Muscle layer of duodenum (tissue), 2 donors: ENCODE data around the gene B3GNT2.
"Not testable (repeated sequence)": the region's sequence is repeated elsewhere in the genome, so short reads cannot be mapped to it uniquely, and the experiment has no call there.

Source experiments
- H3K27ac ChIP-seq: one replicate; pipeline ENCODE4 v1.7.0; 2013; ENCODE audit warnings: mild to moderate bottlenecking, low read length
- H3K27me3 ChIP-seq: one replicate; pipeline ENCODE4 v1.7.0; 2013; ENCODE audit warnings: low read depth, mild to moderate bottlenecking, control low read depth, low read length
- H3K36me3 ChIP-seq, 2 donors: one replicate each; pipeline ENCODE4 v1.7.0; 2013; ENCODE audit warnings: low read length in 2 of 2, control low read depth in 1 of 2, mild to moderate bottlenecking in 1 of 2; ENCODE audit not compliant: insufficient read depth in 2 of 2, control insufficient read depth in 1 of 2
- H3K4me1 ChIP-seq, 2 donors: one replicate each; pipeline ENCODE4 v1.7.0; 2013; ENCODE audit warnings: low read length in 2 of 2, mild to moderate bottlenecking in 2 of 2, control low read depth in 1 of 2, moderate library complexity in 1 of 2; ENCODE audit not compliant: insufficient read depth in 2 of 2, control insufficient read depth in 1 of 2
- H3K4me3 ChIP-seq, 2 donors: one replicate each; pipeline ENCODE4 v1.7.0; 2013; ENCODE audit warnings: low read length in 2 of 2, low read depth in 1 of 2, mild to moderate bottlenecking in 1 of 2
- H3K9me3 ChIP-seq, 2 donors: one replicate each; pipeline ENCODE4 v1.7.0; 2013; ENCODE audit warnings: low read length in 2 of 2, control low read depth in 1 of 2, mild to moderate bottlenecking in 1 of 2; ENCODE audit not compliant: control insufficient read depth in 1 of 2
- donor health status: healthy.

Gene B3GNT2

DNA sequence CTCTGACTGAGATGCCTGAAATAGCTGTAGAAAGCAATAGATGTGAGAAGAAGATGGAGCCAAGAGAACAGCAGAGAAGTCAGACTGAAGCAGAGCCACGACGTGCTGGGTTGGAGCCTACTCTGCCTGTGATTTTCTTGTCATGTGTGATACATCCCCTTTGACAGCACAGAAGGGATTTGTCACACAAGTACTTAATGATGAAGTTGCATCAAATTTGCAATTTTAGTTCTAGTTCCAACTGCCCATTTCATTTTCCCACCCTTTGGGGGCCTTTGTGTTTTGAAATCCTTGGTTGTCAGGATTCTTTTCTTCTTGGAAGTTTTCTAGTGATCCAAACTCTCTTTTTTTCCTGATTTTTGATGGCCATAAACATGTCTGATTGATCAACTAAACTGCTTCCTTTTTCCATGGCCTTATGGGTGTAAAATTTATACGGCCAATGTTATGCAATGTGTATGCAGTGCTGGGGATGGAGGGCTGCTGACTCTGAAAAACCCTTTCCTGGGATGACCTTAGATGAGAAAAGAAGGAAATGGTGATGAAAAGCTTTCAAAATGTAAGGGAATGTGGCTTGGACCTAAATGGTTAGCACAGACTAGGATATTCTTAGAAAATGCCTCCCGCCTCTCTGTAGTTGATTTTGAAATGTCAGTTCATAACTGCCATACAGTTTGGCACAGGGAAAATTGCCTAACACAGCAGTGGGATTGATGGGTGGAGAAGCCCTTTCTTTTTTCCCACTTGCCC, 9.6 kb upstream of the B3GNT2 start:
- no peak overlapping the region for H3K4me3 ChIP-seq
- no peaks in the 10 kb centered on the region for H3K36me3 ChIP-seq
- no peaks in the 10 kb centered on the region for H3K4me1 ChIP-seq
- H3K27me3 ChIP-seq: no peaks in the 10 kb centered on the region
- H3K27ac ChIP-seq: no peak overlapping the region
- H3K9me3 ChIP-seq: no peaks in the 10 kb centered on the region

DNA sequence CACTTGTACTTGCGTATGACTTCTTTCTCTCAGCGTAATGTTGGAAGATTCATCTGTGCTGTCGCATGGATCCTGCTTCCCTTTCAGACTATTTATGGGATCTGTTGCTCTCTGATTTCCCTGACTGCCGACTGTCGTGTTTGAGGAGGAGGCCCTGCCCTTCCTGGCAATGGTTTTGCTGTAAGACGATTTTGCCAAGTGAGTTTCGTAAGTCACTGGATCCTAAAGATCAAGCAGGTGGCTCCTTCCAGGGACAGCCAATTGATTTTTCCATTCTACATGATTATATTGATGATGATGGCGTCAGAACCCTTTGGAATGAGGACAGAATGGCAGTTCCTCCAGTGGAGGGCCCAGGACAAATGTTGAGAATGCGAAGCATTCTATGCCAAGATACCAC, 8.7 kb upstream of the B3GNT2 start:
- no peak overlapping the region for H3K4me3 ChIP-seq
- no peaks in the 10 kb centered on the region for H3K9me3 ChIP-seq
- H3K27ac ChIP-seq: no peak overlapping the region
- H3K36me3 ChIP-seq: no peaks in the 10 kb centered on the region
- no peaks in the 10 kb centered on the region for H3K27me3 ChIP-seq
- H3K4me1 ChIP-seq: no peaks in the 10 kb centered on the region

DNA sequence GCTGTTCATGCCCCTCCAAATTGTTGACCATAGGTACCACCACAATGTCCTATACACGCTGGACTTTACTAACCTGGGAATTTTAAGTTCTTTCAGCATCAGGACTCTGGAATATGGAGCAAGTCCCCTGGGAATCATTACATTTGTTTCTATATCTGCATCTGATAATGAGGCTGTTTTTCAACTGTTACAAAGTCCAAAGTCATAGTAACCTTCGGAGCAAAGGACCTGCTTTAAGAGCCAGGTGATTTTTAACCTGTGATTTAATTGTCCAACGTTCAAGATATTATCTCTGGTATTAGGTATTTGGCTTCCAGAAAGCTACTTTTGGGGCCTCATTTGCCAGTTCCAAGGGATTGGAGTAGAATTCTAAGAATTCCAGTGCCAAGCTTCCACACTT, 7.5 kb upstream of the B3GNT2 start:
- Histone ChIP-seq H3K27me3 (no peaks in the 10 kb centered on the region), H3K4me3 (no peak overlapping the region), H3K9me3 (no peaks in the 10 kb centered on the region), H3K4me1 (no peaks in the 10 kb centered on the region), H3K27ac (no peak overlapping the region), H3K36me3 (no peaks in the 10 kb centered on the region)

DNA sequence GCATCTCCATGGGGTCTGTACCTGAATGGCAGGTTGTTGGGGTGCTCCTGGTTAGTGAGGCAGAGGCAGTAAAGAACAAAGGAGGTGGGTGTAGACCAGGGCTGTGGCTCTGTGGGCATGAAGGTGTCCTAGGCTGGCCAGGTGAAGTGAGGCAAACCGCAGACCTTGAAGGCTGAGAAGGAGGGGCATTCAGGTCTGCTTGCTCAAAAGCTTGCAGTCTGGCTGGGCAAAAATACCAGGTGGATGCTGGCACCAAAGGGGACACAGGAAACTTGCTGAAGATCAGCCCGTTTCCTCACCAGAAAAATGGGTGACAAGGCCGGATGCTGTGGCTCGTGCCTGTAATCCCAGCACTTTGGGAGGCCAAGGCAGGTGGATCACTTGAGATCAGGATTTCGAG, 6.7 kb upstream of the B3GNT2 start:
- Histone ChIP-seq H3K4me3 (no peak overlapping the region), H3K27ac (no peak overlapping the region), H3K27me3 (no peaks in the 10 kb centered on the region), H3K4me1 (no peaks in the 10 kb centered on the region), H3K36me3 (no peaks in the 10 kb centered on the region), H3K9me3 (no peaks in the 10 kb centered on the region)

DNA sequence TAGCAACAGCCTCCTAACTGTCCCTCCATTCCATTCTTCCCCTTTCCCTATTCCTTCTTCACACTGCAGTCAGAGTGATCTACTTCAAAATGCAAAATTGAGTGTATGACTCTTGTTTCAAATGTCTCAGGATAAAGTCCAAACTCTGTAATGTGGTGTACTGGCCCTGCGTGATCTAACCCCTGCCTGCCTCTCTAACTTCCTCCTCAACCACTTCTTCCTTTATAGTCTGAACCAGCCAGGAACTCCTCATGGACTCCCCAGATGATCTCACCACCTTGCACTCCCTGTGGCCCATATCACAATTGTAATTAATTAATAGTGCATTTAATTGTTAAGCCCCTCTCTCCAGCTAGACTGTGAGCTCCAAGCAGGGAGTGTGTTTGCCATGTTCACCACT, 3.1 kb upstream of the B3GNT2 start:
- Histone ChIP-seq H3K9me3 (no peaks in the 10 kb centered on the region), H3K4me3 (no peak overlapping the region), H3K36me3 (no peaks in the 10 kb centered on the region), H3K27ac (no peak overlapping the region), H3K27me3 (no peaks in the 10 kb centered on the region), H3K4me1 (peaks cover 0 to 8% of the 10 kb centered on the region in 2 donors)

DNA sequence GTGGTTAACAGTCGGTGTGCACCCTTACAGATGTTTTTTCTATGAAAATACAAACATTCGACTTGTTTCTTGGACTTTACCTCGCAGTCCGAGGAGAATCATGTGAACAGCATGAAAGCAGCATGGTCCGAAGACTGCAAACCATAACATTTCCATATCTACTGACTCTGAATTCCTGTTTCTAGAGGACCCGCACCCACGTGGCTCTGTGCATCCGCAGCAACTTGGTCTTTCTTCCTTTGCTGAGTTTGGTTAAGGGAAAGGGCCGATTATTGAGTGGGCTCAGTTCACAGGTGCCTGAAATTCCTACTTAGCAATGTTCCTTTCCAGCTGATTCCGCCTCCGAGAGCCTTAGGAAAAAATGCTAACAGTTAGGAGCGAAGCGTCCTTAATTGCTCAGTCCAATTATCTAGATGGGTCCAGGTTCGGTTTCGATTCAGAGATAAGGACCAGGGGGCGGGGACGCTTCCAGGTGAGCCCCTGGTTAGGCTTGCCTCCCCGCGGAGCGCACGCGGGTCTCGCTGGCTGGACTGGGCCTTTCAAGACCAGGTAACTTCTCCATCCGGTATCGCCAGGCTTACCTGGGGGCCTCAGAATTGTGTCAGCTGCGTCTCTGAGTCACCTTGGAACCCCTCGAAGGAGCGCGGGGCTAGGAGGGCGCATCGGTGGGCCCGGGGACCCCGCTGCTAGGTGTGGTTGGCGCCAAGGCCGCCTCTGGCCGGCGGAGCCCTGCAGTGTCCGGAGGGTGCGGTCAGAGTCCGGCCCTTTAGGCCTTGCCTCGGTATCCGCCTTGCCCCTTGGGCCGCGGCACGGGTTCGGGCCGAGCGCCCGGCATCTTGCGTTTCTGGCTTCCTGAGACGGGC, 1.1 kb upstream of the B3GNT2 start:
- Histone ChIP-seq H3K36me3 (no peaks in the 10 kb centered on the region), H3K9me3 (no peaks in the 10 kb centered on the region), H3K27me3 (no peaks in the 10 kb centered on the region), H3K4me3 (peak overlapping the region; percentile 81 to 97), H3K4me1 (peaks cover 0 to 20% of the 10 kb centered on the region in 2 donors), H3K27ac (no peak overlapping the region)

DNA sequence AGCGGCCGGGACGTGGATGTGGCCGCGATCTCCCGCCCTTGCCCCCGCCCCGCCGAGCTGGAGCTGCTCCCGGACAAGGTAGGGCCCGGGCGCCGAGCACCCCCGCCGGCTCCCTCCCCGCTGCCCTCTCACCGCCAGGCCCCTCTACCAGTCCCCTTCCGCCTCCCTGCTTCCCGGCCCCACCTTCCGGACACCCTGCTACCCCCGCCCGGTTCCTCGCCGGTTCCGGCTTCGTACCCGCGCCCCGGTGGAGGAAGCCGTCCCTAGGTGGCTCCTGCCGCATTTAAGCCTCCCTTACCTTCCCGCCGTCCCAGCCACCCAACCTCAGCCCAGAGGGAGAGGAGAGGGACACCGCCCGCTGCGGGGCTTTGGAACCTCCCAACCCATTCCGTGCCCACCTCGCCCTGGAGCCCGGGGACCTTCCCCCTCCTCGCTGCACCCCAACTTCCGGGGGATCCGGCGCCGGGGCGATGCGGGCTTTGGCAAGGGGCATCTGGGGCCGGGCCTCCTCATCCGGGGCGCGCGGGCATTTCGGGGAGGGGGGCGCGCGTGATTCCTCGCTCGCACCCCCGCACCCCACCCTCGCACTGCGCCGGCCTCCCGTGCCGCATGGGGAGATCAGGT, 475 bp downstream of the B3GNT2 start:
- H3K4me1 ChIP-seq: peaks cover 0 to 25% of the 10 kb centered on the region in 2 donors
- peak overlapping the region; percentile 85 to 97 for H3K4me3 ChIP-seq
- H3K27me3 ChIP-seq: no peaks in the 10 kb centered on the region
- peak overlapping the region; percentile 85 for H3K27ac ChIP-seq
- no peaks in the 10 kb centered on the region for H3K9me3 ChIP-seq
- H3K36me3 ChIP-seq: no peaks in the 10 kb centered on the region

DNA sequence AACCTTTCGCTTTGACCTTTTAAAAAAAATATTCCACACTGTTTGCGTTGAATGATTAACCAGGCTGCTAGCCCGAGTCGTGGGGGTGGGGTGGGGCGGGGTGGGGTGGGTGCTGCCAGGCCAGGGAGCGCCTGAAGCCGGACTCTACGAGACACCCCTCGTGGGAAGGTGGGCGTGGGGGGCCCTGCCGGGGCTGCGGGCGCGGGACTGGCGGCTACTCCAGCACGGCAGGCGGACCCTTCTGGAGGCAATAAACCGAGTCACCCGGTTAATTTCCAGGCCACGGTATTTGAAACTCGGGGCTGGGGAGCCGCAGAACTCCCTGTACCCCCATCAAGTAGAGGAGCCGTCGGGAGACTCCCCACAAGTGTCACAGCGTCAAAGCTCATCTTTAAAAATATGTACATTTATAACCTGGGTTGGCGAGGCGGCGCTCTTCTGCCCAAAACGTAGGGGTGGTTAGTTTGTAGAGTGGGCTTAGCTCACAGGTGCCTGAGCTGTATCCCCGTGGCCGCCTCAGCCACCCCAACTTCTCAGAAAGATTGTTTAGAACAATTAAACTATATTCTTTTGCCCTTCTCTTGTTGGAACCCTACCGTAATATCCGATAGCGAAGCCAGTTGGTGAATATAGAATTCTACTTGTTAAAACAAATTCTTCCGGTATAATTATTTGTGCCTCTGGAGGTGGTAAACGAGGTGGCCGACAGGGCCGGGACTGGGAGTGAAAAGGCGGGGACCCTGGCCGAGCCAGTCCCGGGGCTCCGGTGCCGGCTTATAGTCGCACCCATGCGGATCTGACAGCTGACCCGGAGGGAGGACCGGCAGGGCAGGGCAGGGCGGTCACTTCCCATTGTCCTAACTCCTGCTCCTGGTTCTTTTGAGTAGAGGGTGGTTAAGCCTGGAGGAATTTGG, 1.4 kb downstream of the B3GNT2 start:
- peak overlapping the region; percentile 85 to 97 for H3K4me3 ChIP-seq
- H3K4me1 ChIP-seq: peaks cover 6 to 33% of the 10 kb centered on the region in 2 donors
- H3K27ac ChIP-seq: peak overlapping the region; percentile 85
- H3K9me3 ChIP-seq: no peaks in the 10 kb centered on the region
- H3K36me3 ChIP-seq: no peaks in the 10 kb centered on the region
- H3K27me3 ChIP-seq: no peaks in the 10 kb centered on the region

DNA sequence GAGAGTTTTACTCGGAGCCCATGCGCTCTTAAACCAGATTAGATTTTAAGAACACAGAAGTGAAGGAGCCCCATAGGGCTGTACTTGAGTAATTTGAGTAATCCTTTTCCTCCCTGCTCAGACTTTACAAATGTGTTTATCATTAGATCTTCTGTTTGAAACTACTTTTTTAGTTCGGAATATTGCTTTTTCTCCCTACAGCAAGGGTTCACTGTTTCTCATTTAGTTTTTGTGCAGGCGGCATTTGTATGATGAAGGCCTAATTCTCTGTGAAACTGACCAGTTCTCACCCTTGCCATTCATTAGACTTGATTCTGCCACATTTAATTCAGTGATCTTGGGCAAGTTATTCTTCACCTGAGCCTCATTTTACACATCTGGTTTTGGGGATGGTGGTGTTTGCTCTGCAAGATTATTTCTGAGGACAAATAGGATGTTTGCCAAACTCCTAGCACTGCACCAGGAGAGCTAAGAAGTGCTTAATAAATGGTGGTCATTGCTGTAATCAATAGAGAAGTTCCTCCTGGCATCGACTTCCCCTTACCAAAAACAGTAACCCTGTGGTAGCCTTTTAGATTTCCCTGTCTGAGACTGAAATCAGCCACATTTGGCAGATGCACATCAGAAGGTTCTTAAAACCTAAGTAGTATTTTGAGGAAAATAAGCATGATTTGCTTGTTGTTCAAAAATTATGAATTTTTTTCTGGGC, 2.2 kb downstream of the B3GNT2 start:
- Histone ChIP-seq H3K36me3 (no peaks in the 10 kb centered on the region), H3K4me3 (peak overlapping the region; percentile 85 to 97), H3K9me3 (no peaks in the 10 kb centered on the region), H3K27ac (peak overlapping the region; percentile 49), H3K4me1 (peaks cover 8 to 39% of the 10 kb centered on the region in 2 donors), H3K27me3 (no peaks in the 10 kb centered on the region)

DNA sequence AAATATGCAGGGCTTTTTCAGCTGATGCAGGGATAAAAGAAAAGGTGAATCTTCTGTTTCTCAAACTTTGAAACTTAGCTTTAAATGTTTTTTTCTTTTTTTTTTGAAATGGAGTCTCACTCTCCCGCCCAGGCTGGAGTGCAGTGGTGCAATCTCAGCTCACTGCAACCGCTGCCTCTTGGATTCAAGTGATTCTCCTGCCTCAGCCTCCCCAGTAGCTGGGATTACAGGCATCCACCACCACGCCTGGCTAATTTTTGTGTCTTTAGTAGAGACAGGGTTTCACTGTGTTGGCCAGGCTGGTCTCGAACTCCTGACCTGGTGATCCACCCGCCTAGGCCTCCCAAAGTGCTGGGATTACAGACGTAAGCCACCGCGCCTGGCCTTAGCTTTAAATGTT, 2.9 kb downstream of the B3GNT2 start:
- not testable (repeated sequence) for H3K4me3 ChIP-seq, H3K9me3 ChIP-seq, H3K36me3 ChIP-seq, H3K27ac ChIP-seq, H3K27me3 ChIP-seq
- H3K4me1 ChIP-seq: peaks cover 8 to 39% of the 10 kb centered on the region in 2 donors
